GM23338 (cell line): ENCODE data around the gene SMURF1. TPM values are rescaled to one million over a fixed set of nuclear protein-coding genes. Genes with fewer than 3 reads are reported as not detected.

Experiments
- ATAC-seq: fragments of 200-7000 bp; cut with Tn5 transposase; 3 replicates; pipeline ENCODE4 v1.9.1; 2020
- DNase-seq: peaks from one replicate; pipeline ENCODE4 v3.0.0-alpha.2; 2015; ENCODE audit warnings: low spot score
- H2AFZ ChIP-seq: fragments of 200-600 bp; sonication (generic); 2 replicates; pipeline ENCODE4 v1.8.0; 2016; ENCODE audit warnings: antibody characterized with exemption, mild to moderate bottlenecking, moderate library complexity
- H3F3A ChIP-seq: fragments of 200-600 bp; sonication (generic); replicated peaks from 2 replicates; pipeline ENCODE4 v1.8.0; 2017; ENCODE audit warnings: antibody characterized with exemption, mixed run types, low read depth
- H3K27ac ChIP-seq: fragments of 200-600 bp; sonication (generic); 2 replicates; pipeline ENCODE4 v1.6.1; 2016; ENCODE audit warnings: low read depth
- H3K27me3 ChIP-seq: fragments of 200-600 bp; sonication (generic); 2 replicates; pipeline ENCODE4 v1.8.0; 2016; ENCODE audit warnings: mild to moderate bottlenecking, mixed run types, moderate library complexity; ENCODE audit not compliant: insufficient read depth
- H3K36me3 ChIP-seq: fragments of 200-600 bp; sonication (generic); 2 replicates; pipeline ENCODE4 v1.8.0; 2016; ENCODE audit warnings: mild to moderate bottlenecking; ENCODE audit not compliant: insufficient read depth
- H3K4me1 ChIP-seq: fragments of 200-600 bp; sonication (generic); 2 replicates; pipeline ENCODE4 v1.8.0; 2016; ENCODE audit warnings: mild to moderate bottlenecking, moderate library complexity; ENCODE audit not compliant: insufficient read depth
- H3K4me2 ChIP-seq: fragments of 200-600 bp; sonication (generic); 2 replicates; pipeline ENCODE4 v1.7.1; 2017; ENCODE audit warnings: mixed run types
- H3K4me3 ChIP-seq: fragments of 200-600 bp; sonication (generic); 2 replicates; pipeline ENCODE4 v1.6.1; 2016; ENCODE audit warnings: mixed run types
- H3K79me2 ChIP-seq: fragments of 200-600 bp; sonication (generic); replicated peaks from 2 replicates; pipeline ENCODE4 v1.8.0; 2017; ENCODE audit warnings: mild to moderate bottlenecking; ENCODE audit not compliant: insufficient read depth
- H3K9me2 ChIP-seq: fragments of 200-600 bp; sonication (generic); 2 replicates; pipeline ENCODE4 v1.8.0; 2017; ENCODE audit not compliant: insufficient read depth
- H4K20me1 ChIP-seq: fragments of 200-600 bp; sonication (generic); replicated peaks from 2 replicates; pipeline ENCODE4 v1.8.0; 2017; ENCODE audit warnings: mild to moderate bottlenecking; ENCODE audit not compliant: insufficient read depth
- H3K27ac Mint-ChIP-seq: 2 replicates; pipeline ENCODE4 v1.8.0; 2020; ENCODE audit warnings: inconsistent platforms, mild to moderate bottlenecking, moderate library complexity, mixed read lengths
- H3K27me3 Mint-ChIP-seq: 3 replicates; pipeline ENCODE4 v1.8.0; 2022; ENCODE audit warnings: low read depth, mild to moderate bottlenecking, moderate library complexity, mixed read lengths, inconsistent platforms; ENCODE audit not compliant: insufficient read depth, poor library complexity
- H3K36me3 Mint-ChIP-seq: 3 replicates; pipeline ENCODE4 v1.8.0; 2021; ENCODE audit warnings: low read depth, mild to moderate bottlenecking, inconsistent platforms, moderate library complexity, mixed read lengths
- H3K4me1 Mint-ChIP-seq: 3 replicates; pipeline ENCODE4 v1.8.0; 2020; ENCODE audit warnings: mild to moderate bottlenecking, inconsistent platforms, mixed read lengths
- H3K4me3 Mint-ChIP-seq: 3 replicates; pipeline ENCODE4 v1.8.0; 2021; ENCODE audit warnings: moderate library complexity, mild to moderate bottlenecking, inconsistent platforms, mixed read lengths
- H3K9me3 Mint-ChIP-seq: 3 replicates; pipeline ENCODE4 v1.8.0; 2020; ENCODE audit warnings: moderate library complexity, mild to moderate bottlenecking, inconsistent platforms, mixed read lengths
- CREB1 ChIP-seq: fragments of 250-450 bp; sonication (Bioruptor Pico); IDR thresholded peaks from 2 replicates; pipeline ENCODE4 v1.5.0; 2020; ENCODE audit warnings: low read depth, mild to moderate bottlenecking, moderate library complexity
- CTCF ChIP-seq, 2 experiments: fragments of 200-600 bp in 1 of 2; sonication (generic) in 1 of 2; conservative IDR thresholded peaks; 2 replicates each; pipeline versions ENCODE4 v1.5.1 to v1.6.1; 2016 to 2017; ENCODE audit warnings: antibody characterized with exemption in 2 of 2, low read depth in 2 of 2, mild to moderate bottlenecking in 2 of 2, moderate library complexity in 1 of 2
- ETS1 ChIP-seq: IDR thresholded peaks from 2 replicates; pipeline ENCODE4 v1.6.1; 2016; ENCODE audit warnings: antibody characterized with exemption
- EZH2 ChIP-seq: fragments of 200-600 bp; sonication (generic); IDR thresholded peaks from one replicate; pipeline ENCODE4 v1.8.0; 2017; ENCODE audit warnings: antibody characterized with exemption, mild to moderate bottlenecking, low read depth; ENCODE audit not compliant: unreplicated experiment
- EZH2phosphoT487 ChIP-seq: fragments of 200-600 bp; sonication (generic); IDR thresholded peaks from one replicate; pipeline ENCODE4 v1.8.1; 2018; ENCODE audit warnings: antibody characterized with exemption; ENCODE audit not compliant: unreplicated experiment
- JUNB ChIP-seq: IDR thresholded peaks from one replicate; pipeline ENCODE4 v1.6.1; 2016; ENCODE audit warnings: antibody characterized with exemption; ENCODE audit not compliant: unreplicated experiment
- NANOG ChIP-seq: IDR thresholded peaks from 2 replicates; pipeline ENCODE4 v1.6.1; 2016; ENCODE audit warnings: antibody characterized with exemption, borderline replicate concordance
- POLR2AphosphoS5 ChIP-seq: IDR thresholded peaks from 2 replicates; pipeline ENCODE4 v1.6.1; 2016; ENCODE audit warnings: antibody characterized with exemption, low read depth
- REST ChIP-seq: IDR thresholded peaks from one replicate; pipeline ENCODE4 v1.6.1; 2018; ENCODE audit warnings: antibody characterized with exemption; ENCODE audit not compliant: unreplicated experiment
- STAT1 ChIP-seq: IDR thresholded peaks from one replicate; pipeline ENCODE4 v1.6.1; 2016; ENCODE audit warnings: antibody characterized with exemption; ENCODE audit not compliant: unreplicated experiment
- ZNF114 ChIP-seq: fragments of 250-450 bp; sonication (Bioruptor Pico); IDR thresholded peaks from 2 replicates; pipeline ENCODE4 v1.5.0; 2020; ENCODE audit warnings: mild to moderate bottlenecking, moderate library complexity
- ZNF331 ChIP-seq: fragments of 250-450 bp; sonication (Bioruptor Pico); IDR thresholded peaks from 2 replicates; pipeline ENCODE4 v1.5.0; 2020; ENCODE audit warnings: low read depth, mild to moderate bottlenecking, moderate library complexity
- ZNF462 ChIP-seq: fragments of 250-450 bp; sonication (Bioruptor Pico); IDR thresholded peaks from 2 replicates; pipeline ENCODE4 v1.5.0; 2020; ENCODE audit warnings: mild to moderate bottlenecking, moderate library complexity
- polyA plus RNA-seq: library from polyadenylated mRNA; unstranded; fragments of >200 nt; fragmentation: Nextera tagmentation; extraction: Ambion mirVana; gene quantifications from 2 replicates; pipeline ENCODE4 v1.2.1, GENCODE V29; 2016
- total RNA-seq: library from RNA; depleted of rRNA; stranded (reverse); fragments of >200 nt; shearing (Covaris generic); gene quantifications from 2 replicates; pipeline ENCODE4 v1.2.3, GENCODE V29; 2014

The SMURF1 gene
- total and polyA plus RNA-seq, 2 experiments from 2014 or later, result 5.8 to 23.9 TPM

- Mint-ChIP-seq H3K4me3 (no peak overlapping the region), H3K27ac (no peak overlapping the region), H3K27me3 (no peaks in the 10 kb centered on the region), H3K9me3 (peaks cover 9% of the 10 kb centered on the region; the same call in 2 of the 3 replicates), H3K36me3 (peaks cover 20% of the 10 kb centered on the region), H3K4me1 (peaks cover 9% of the 10 kb centered on the region)
- Histone ChIP-seq H2AFZ (no peak overlapping the region), H3F3A (no peaks in the 10 kb centered on the region), H3K36me3 (peaks cover 3% of the 10 kb centered on the region; the same call in 1 of the 2 replicates), H3K4me1 (peaks cover 8% of the 10 kb centered on the region; the same call in 1 of the 2 replicates), H3K4me2 (no peak overlapping the region), H4K20me1 (peaks cover 19% of the 10 kb centered on the region), H3K4me3 (no peak overlapping the region), H3K9me2 (no peaks in the 10 kb centered on the region), H3K79me2 (peaks cover 100% of the 10 kb centered on the region), H3K27me3 (no peaks in the 10 kb centered on the region), H3K27ac (no peak overlapping the region)
- DNase-seq, result no peak
- ATAC-seq, result no peak
- no peak for TF ChIP-seq EZH2phosphoT487
- TF ChIP-seq ZNF462 (CRISPR knock-in tag), result no peak
- no peak for TF ChIP-seq CTCF (conservative IDR thresholded peaks at IDR 0.05; ENCODE audit: low read depth in 2 of 2)
- no peak for TF ChIP-seq NANOG
- TF ChIP-seq ETS1, result no peak
- TF ChIP-seq JUNB, result no peak
- TF ChIP-seq STAT1, result no peak
- TF ChIP-seq CREB1 (CRISPR knock-in tag), result no peak
- TF ChIP-seq EZH2, result no peak
- TF ChIP-seq ZNF114 (CRISPR knock-in tag), result no peak
- no peak for TF ChIP-seq POLR2AphosphoS5
- no peak for TF ChIP-seq REST
- no peak for TF ChIP-seq ZNF331 (CRISPR knock-in tag)
Measured at GRCh38 chr7:99086944-99087343, 57.0 kb downstream of the SMURF1 start.
